ENCODE data around the gene MUC5AC.

- TF ChIP-seq CTCF (IDR thresholded peaks at IDR 0.05; ENCODE audit: low read depth, low read length) (no peak), POLR2A (IDR thresholded peaks at IDR 0.05; ENCODE audit: extremely low read depth, insufficient read length) (no peak), MYC (IDR thresholded peaks at IDR 0.05; ENCODE audit: low read depth, low read length) (no peak), MAX (IDR thresholded peaks at IDR 0.05; ENCODE audit: low read depth, low read length) (no peak)
Observed at GRCh38 chr11:1228921-1229451, 71.2 kb downstream of the MUC5AC start.

Measured in NB4 (cell line).